Adrenal gland (tissue), 12 donors: ENCODE measurements around the gene LHPP. TPM values are rescaled to one million over a fixed set of nuclear protein-coding genes. Genes with fewer than 3 reads are reported as not detected.
A peak's percentile ranks its signal among the peaks of the same experiment; 100 is the strongest.

Source experiments
- DNase-seq, 7 donors: peaks; one replicate each; pipeline ENCODE4 v3.0.0-alpha.2; 2019 to 2020
- H3K27ac ChIP-seq, 5 donors: fragments of 200-600 bp; sonication (generic) in 4 of 5; 1 replicate in 3 of 5; 2 replicates in 2 of 5; pipeline versions ENCODE4 v1.5.1 to v1.8.0; 2016 to 2020; ENCODE audit warnings: mild to moderate bottlenecking in 1 of 5
- H3K27me3 ChIP-seq: fragments of 200-600 bp; 2 replicates; pipeline ENCODE4 v1.8.0; 2021
- H3K36me3 ChIP-seq, 2 donors: fragments of 200-600 bp; replicated peaks in 1 of 2; 1 replicate in 1 of 2; 2 replicates in 1 of 2; pipeline versions ENCODE4 v1.5.1 to v1.8.0; 2018 to 2022
- H3K4me1 ChIP-seq, 2 donors: fragments of 200-600 bp; replicated peaks in 1 of 2; 1 replicate in 1 of 2; 2 replicates in 1 of 2; pipeline versions ENCODE4 v1.5.1 to v1.8.0; 2018 to 2021
- H3K4me3 ChIP-seq, 4 donors: fragments of 200-600 bp; sonication (generic) in 3 of 4; one replicate each; pipeline ENCODE4 v1.5.1; 2016 to 2018
- H3K9me3 ChIP-seq, 3 donors: fragments of 200-600 bp; sonication (generic) in 1 of 3; replicated peaks in 1 of 3; 1 replicate in 2 of 3; 2 replicates in 1 of 3; pipeline versions ENCODE4 v1.5.1 to v1.8.0; 2016 to 2021
- POLR2A ChIP-seq, 2 donors: fragments of 450-650 bp; IDR thresholded peaks; one replicate each; pipeline ENCODE4 v1.6.1; 2017; ENCODE audit warnings: antibody characterized with exemption in 2 of 2, mild to moderate bottlenecking in 2 of 2, moderate library complexity in 1 of 2
- WGBS, 4 donors: extraction: QIAGEN DNeasy Blood & Tissue Kit in 2 of 4; methylation state at CpG; one replicate each; pipeline versions ENCODE4 v1.1.5 to v1.1.7; 2013 to 2017; 5-methylcytosine and 5-hydroxymethylcytosine counted together
- intact Hi-C, 2 donors: fragments of 100-400 bp; cut with DNase I; formaldehyde crosslinking; loops; one replicate each; pipeline versions ENCODE4 v1.14.1 to v1.15.0; 2022 to 2023
- polyA plus RNA-seq, 3 donors: library from polyadenylated mRNA; stranded (reverse); fragments of 200-250 nt in 2 of 3; fragments of 350-450 nt in 1 of 3; fragmentation: Illumina TruSeq in 1 of 3; extraction: RNeasy Lipid Tissue Mini Kit (QIAGEN cat#74804) in 1 of 3; gene quantifications; one replicate each; pipeline ENCODE4 v1.2.3, GENCODE V29; 2013 to 2014
- total RNA-seq, 9 donors: library from RNA; depleted of rRNA in 4 of 9; stranded (reverse); fragments of >200 nt in 4 of 9; fragments of 120-200 nt in 1 of 9; fragmentation: NEBNext Ultra II Directional in 1 of 9; extraction: Animal tissue kit (Norgen Biotek cat#: 25700) in 1 of 9; gene quantifications; one replicate each; pipeline versions ENCODE4 v1.1.0 to v1.2.4, GENCODE V29; 2013 to 2023
- TF ChIP-seq, protein P1 (sequence below), 6 experiments: fragments of 450-650 bp in 4 of 6; fragments of 200-600 bp in 2 of 6; sonication (generic) in 1 of 6; IDR thresholded peaks; 1 replicate in 5 of 6; 2 replicates in 1 of 6; pipeline versions ENCODE4 v1.5.1 to v1.8.0; 2016 to 2021; ENCODE audit warnings: antibody characterized with exemption in 6 of 6, mild to moderate bottlenecking in 2 of 6, moderate library complexity in 1 of 6
- donor health status: healthy with polysubstance abuse.
- donor health status: Bipolar disorder and iron deficiency.
- donor health status: DM: yes; HTN: yes; CAD: no.
- donor health status: DM: no; HTN: no; CAD: no.
- donor health status: DM: no; HTN: no; CAD: no.
- donor health status: DM: yes; HTN: yes; CAD: no.

Gene LHPP
- total and polyA plus RNA-seq, 12 donors = 10.5 to 70.1 (median 43.4) TPM

DNA sequence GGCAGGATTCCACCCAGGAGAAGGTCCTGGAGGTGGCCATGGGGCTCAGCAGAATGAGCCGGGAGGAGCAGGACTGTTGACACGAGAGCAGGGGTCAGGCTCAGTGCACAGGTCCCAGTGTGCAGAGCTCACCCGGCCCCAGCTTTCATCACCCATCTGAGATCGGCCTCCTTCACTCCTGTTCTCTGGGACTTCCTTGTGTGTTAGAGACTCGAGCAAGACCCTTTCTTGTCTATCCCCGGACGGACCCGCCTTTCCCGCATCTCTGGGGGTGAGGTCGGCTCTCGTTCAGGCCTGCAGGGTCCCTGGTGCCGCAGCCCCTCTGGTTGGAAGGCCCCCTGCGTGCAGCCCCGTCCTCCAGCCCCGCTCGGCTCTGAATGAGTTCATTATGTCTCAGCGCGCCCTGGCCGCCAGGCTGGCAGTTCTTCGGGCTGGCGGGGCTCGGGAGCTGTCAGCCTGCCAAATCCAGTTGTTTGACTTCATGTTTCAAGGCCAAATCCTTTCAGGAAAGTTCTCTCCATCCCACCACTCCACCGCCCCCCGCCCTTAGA is 127.9 kb downstream of the LHPP start:
- no peaks in the 10 kb centered on the region for H3K36me3 ChIP-seq
- H3K9me3 ChIP-seq = no peaks in the 10 kb centered on the region
- TF ChIP-seq POLR2A (IDR thresholded peaks at IDR 0.05) = no peak
- TF ChIP-seq, protein P1, sequence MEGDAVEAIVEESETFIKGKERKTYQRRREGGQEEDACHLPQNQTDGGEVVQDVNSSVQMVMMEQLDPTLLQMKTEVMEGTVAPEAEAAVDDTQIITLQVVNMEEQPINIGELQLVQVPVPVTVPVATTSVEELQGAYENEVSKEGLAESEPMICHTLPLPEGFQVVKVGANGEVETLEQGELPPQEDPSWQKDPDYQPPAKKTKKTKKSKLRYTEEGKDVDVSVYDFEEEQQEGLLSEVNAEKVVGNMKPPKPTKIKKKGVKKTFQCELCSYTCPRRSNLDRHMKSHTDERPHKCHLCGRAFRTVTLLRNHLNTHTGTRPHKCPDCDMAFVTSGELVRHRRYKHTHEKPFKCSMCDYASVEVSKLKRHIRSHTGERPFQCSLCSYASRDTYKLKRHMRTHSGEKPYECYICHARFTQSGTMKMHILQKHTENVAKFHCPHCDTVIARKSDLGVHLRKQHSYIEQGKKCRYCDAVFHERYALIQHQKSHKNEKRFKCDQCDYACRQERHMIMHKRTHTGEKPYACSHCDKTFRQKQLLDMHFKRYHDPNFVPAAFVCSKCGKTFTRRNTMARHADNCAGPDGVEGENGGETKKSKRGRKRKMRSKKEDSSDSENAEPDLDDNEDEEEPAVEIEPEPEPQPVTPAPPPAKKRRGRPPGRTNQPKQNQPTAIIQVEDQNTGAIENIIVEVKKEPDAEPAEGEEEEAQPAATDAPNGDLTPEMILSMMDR (IDR thresholded peaks at IDR 0.05) = no peak
- 48 to 78% (median 71%) methylated on average over 20 to 24 of the region's 24 CpGs for WGBS, 4 donors
- peak overlapping the region in 4 of 5 donors; percentile 17 to 80 (median 56) for H3K27ac ChIP-seq
- peaks cover 19 to 24% of the 10 kb centered on the region in 2 donors for H3K4me1 ChIP-seq
- H3K4me3 ChIP-seq = no peak overlapping the region
- DNase-seq = peak in 6 of 7 donors; percentile 42 to 68 (median 52)
- intact Hi-C loops = no loop called here
- no peaks in the 10 kb centered on the region for H3K27me3 ChIP-seq

DNA sequence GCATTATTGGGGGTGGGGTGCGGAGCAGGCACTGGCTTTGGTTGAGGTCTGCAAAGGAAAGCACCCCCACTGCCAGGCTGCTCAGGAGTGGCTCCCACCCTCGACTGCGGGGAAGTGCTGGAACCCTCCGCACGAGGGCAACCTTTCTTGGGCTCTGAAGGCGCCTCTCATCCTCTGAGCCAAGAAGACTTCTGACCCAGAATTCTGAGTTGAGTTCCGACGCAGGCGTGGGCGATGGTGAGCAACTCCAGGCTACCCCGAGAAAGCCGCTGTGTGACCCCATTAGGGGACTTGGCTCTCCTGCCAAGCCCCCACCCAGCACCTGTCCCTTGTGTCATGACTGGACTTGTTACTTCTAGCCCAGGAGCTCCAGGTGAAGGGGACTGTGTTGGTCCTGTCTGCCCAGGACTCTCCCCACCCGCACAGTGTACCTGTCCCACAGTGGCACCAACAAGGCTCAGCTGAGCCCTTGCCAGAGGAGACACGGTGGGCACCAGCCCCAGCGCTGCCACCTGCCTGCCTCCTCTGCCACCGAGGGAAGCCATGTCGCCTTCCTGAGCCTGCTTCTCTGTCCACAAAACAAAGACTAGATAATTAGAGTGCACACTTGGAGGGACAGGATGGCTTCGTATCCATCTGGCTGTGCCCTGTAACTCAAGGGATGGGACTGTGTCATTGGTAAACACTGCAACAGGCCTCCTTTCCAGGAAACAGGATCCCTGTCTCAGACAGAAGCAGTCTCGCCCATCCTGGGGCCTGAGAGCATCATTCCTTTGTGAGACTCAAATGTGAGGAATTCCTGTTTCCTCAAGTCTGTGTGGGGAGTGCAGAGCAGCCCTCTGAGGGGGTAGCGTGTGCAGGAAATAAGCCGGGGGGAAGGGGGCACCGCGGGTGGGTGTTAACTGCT is 128.8 kb downstream of the LHPP start:
- H3K36me3 ChIP-seq = no peaks in the 10 kb centered on the region
- TF ChIP-seq, protein P1 (IDR thresholded peaks at IDR 0.05) = no peak
- no peak for TF ChIP-seq POLR2A (IDR thresholded peaks at IDR 0.05)
- intact Hi-C loops = no loop called here
- peaks cover 19 to 24% of the 10 kb centered on the region in 2 donors for H3K4me1 ChIP-seq
- H3K27me3 ChIP-seq = no peaks in the 10 kb centered on the region
- DNase-seq = peak in 1 of 7 donors; percentile 30
- no peak overlapping the region for H3K27ac ChIP-seq
- no peaks in the 10 kb centered on the region for H3K9me3 ChIP-seq
- 83 to 92% (median 87%) methylated on average over 7 to 23 of the region's 23 CpGs for WGBS, 4 donors
- no peak overlapping the region for H3K4me3 ChIP-seq

DNA sequence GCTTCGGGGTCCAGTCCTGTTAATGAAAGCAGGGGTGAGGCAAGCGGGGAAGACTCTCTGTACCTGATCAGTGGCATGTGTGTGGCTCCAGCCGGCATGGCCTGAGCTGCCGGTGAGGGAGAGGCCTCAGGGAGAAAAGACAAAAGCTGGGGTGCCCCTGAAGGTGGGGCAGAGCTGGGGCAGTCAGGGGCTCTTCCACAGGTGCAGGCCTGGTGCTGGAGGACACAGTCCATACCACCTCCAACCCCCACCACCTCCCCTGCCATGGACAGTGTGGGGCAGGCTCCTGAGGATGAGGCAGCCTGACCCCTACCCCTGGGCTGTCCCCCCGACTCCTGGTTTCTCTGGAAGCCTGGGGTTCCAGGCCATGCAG is 129.5 kb downstream of the LHPP start:
- no peak for DNase-seq
- Histone ChIP-seq H3K4me3 (no peak overlapping the region), H3K27ac (no peak overlapping the region), H3K27me3 (no peaks in the 10 kb centered on the region), H3K36me3 (no peaks in the 10 kb centered on the region), H3K9me3 (no peaks in the 10 kb centered on the region), H3K4me1 (peaks cover 19 to 24% of the 10 kb centered on the region in 2 donors)
- intact Hi-C loops = no loop called here
- 77 to 96% (median 86%) methylated on average over 4 to 5 of the region's 5 CpGs for WGBS, 4 donors
- TF ChIP-seq, protein P1 (IDR thresholded peaks at IDR 0.05) = no peak
- no peak for TF ChIP-seq POLR2A (IDR thresholded peaks at IDR 0.05)

DNA sequence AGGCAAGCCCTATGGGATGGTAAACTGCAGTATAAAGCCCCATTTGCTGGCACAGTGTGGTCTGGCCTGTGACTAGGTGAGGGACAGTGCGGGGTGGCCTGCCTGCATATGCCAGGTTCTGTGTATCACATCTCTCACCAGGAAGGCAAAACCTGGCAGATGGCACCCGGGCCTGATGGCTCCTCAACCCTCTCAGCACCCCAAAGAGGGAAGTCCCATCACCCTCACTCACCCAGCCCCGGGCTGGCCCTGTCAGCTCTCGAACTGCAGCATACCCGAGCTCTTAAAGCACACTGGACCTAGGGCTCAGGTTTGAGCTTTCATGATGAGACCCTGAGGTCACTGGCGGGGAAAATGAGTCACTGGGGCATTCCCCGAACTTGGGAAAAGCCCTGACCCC is 130.5 kb downstream of the LHPP start:
- H3K4me3 ChIP-seq = no peak overlapping the region
- H3K27ac ChIP-seq = no peak overlapping the region
- WGBS, 4 donors = 93 to 98% (median 95%) methylated on average over 5 to 7 of the region's 7 CpGs
- H3K36me3 ChIP-seq = no peaks in the 10 kb centered on the region
- H3K27me3 ChIP-seq = no peaks in the 10 kb centered on the region
- TF ChIP-seq, protein P1 (IDR thresholded peaks at IDR 0.05) = no peak
- intact Hi-C loops = no loop called here
- peaks cover 19 to 24% of the 10 kb centered on the region in 2 donors for H3K4me1 ChIP-seq
- DNase-seq = peak in 1 of 7 donors; percentile 9
- no peaks in the 10 kb centered on the region for H3K9me3 ChIP-seq
